ENCODE results near the gene WNK4.

The WNK4 gene

DNA sequence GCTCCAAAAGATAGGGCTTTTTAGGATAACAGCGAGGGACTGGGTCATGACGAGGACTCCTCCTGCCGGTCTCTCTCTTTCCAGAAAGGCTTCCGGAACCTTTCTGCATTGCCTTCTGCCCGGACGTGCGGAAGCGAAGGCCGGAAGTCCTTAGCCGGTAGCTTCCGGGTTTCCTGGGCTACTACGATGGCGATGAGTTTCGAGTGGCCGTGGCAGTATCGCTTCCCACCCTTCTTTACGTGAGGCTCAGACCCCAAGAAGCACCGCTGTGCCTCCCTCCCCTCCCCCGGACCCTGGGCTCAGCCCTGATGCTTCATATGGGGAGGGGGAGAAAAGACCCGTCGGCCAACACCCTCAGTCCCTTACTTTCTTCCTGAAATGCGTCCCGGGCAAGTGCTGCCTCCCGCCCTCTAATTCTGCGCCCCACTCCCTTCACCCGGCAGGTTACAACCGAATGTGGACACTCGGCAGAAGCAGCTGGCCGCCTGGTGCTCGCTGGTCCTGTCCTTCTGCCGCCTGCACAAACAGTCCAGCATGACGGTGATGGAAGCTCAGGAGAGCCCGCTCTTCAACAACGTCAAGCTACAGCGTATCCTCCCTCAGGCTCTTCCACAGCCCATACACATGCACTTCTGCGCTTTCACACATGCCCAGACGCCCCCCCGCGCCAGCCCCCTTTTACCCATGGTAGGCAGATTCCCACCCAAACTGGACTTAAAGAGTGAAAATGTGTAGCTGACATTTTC lies 6.9 kb upstream of the WNK4 start, which contains the start of gene VPS25:
Gene VPS25, plus strand, starts transcription at position 160 of the 746 bp plus-strand sequence. Its CDS starts 27 bp downstream, at position 187.
- DNase-seq = peak; percentile 68 to 78

- DNase-seq = no peak
Measured at GRCh38 chr17:42774066-42774745, 6.2 kb upstream of the WNK4 start.

GRCh38 chr17:42775534-42776098 lies 4.8 kb upstream of the WNK4 start:
- DNase-seq = no peak

GRCh38 chr17:42778570-42778969 lies 1.8 kb upstream of the WNK4 start:
- DNase-seq = no peak

DNA sequence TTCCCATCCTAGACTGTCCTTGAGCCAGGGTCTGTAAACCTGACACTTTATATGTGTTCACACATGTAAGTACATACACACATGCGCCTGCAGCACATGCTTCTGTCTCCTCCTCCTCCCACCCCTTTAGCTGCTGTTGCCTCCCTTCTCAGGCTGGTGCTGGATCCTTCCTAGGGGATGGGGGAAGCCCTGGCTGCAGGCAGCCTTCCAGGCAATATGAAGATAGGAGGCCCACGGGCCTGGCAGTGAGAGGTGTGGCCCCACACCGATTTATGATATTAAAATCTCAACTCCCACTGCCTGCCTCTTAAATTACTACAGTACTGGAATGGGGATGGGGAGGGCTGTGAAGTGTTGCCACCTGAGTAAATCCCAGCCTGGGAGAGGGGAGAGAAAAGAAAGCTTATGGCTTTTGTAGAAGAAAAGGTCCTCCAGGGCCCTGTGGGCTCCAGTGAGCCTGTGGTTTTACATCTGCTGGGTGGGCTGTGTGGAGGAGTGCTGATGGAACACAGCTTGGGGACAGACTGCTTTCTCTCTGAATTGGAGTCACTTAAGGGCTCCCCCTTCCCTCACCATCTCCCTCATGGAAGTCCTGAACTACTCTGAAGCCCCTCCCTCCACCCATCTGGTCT lies 990 bp upstream of the WNK4 start:
- DNase-seq = no peak

- no peak for DNase-seq
Measured at GRCh38 chr17:42780851-42781638, 635 bp downstream of the WNK4 start.

GRCh38 chr17:42781639-42782165 lies 1.3 kb downstream of the WNK4 start:
- no peak for DNase-seq

- no peak for DNase-seq
Measured at GRCh38 chr17:42782166-42783061, 2.0 kb downstream of the WNK4 start.

GRCh38 chr17:42783062-42783790 lies 2.8 kb downstream of the WNK4 start:
- no peak for DNase-seq

- DNase-seq = no peak
Measured at GRCh38 chr17:42783791-42784138, 3.4 kb downstream of the WNK4 start.

- no peak for DNase-seq
Measured at GRCh38 chr17:42784409-42784808, 4.0 kb downstream of the WNK4 start.

GRCh38 chr17:42784811-42785592 lies 4.6 kb downstream of the WNK4 start:
- DNase-seq = no peak

- no peak for DNase-seq
Measured at GRCh38 chr17:42787266-42787665, 6.9 kb downstream of the WNK4 start.

DNA sequence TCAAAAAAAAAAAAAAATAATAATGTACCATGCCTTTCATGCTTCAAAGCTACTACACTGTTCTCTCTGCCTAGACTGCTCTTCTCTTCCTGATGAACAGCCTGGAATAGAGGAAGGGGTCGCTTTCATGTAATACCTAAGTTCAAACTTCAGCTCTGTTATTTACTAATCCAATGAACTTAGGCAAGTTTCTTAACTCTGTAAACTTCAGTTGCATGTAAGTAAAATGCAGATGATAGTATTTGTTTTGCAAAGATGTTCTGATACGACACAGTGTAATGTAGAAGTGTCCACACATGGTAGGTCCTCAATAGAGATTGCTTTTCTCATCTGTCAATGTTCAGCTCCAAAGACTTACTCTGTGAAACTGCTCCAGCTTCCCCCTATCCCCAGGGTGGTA lies 11.5 kb downstream of the WNK4 start:
- DNase-seq = no peak

- DNase-seq = no peak
Measured at GRCh38 chr17:42792545-42792944, 12.1 kb downstream of the WNK4 start.

- DNase-seq = no peak
Measured at GRCh38 chr17:42795061-42795460, 14.7 kb downstream of the WNK4 start.

- no peak for DNase-seq
Measured at GRCh38 chr17:42795465-42795864, 15.1 kb downstream of the WNK4 start.

DNA sequence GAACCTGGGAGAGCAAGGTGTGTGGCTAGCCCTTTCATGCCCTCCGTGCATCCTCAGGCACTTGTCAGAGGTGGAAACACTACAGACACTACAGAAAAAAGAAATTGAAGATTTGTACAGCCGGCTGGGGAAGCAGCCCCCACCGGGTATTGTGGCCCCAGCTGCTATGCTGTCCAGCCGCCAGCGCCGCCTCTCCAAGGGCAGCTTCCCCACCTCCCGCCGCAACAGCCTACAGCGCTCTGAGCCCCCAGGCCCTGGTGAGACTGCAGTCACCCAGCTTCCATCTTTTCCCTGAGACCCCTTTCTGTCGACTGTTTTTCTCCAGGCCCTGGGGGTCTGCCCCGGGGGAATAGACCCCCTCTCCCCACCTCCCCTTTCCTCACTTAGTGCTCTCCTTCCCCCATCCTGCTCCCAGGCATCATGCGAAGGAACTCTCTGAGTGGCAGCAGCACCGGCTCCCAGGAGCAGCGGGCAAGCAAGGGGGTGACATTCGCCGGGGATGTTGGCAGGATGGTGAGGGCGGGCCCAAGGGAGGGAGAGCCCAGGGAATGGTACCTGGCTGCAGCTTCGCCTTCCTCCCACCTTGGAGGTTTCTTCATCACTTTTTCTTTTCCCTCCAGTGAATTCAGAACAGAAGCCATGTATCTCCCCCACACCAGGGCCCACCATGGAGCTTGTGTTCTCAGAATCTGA lies 15.8 kb downstream of the WNK4 start:
- no peak for DNase-seq
